Mesendoderm (in vitro differentiated cells): ENCODE measurements around the gene TMEM86A.
A peak's percentile ranks its signal among the peaks of the same experiment; 100 is the strongest.
"Not testable (repeated sequence)": the region's sequence is repeated elsewhere in the genome, so short reads cannot be mapped to it uniquely, and the experiment has no call there.

Experiments used
- DNase-seq: peaks from one replicate; pipeline ENCODE4 v3.0.0; 2013
- H2AK5ac ChIP-seq: 2 replicates; pipeline ENCODE4 v1.6.1; 2013; ENCODE audit warnings: low read length, inconsistent platforms
- H2BK120ac ChIP-seq: 2 replicates; pipeline ENCODE4 v1.6.1; 2013; ENCODE audit warnings: low read depth, mild to moderate bottlenecking, low read length, moderate library complexity, mixed read lengths
- H2BK15ac ChIP-seq: replicated peaks from 2 replicates; pipeline ENCODE4 v1.6.1; 2013; ENCODE audit warnings: low read depth, mild to moderate bottlenecking, moderate library complexity
- H2BK5ac ChIP-seq: 2 replicates; pipeline ENCODE4 v1.6.1; 2013; ENCODE audit warnings: low read length, inconsistent platforms
- H3K18ac ChIP-seq: 2 replicates; pipeline ENCODE4 v1.6.1; 2013; ENCODE audit warnings: mild to moderate bottlenecking, low read length, mixed read lengths
- H3K23ac ChIP-seq: one replicate; pipeline ENCODE4 v1.6.1; 2013; ENCODE audit warnings: low read length
- H3K27ac ChIP-seq: 2 replicates; pipeline ENCODE4 v1.5.1; 2013; ENCODE audit warnings: low read depth, mild to moderate bottlenecking, inconsistent platforms, low read length, moderate library complexity
- H3K27me3 ChIP-seq: 2 replicates; pipeline ENCODE4 v1.6.1; 2013; ENCODE audit warnings: low read length, control low read depth, mild to moderate bottlenecking, inconsistent platforms; ENCODE audit not compliant: insufficient read depth, poor library complexity
- H3K36me3 ChIP-seq: 2 replicates; pipeline ENCODE4 v1.6.1; 2013; ENCODE audit warnings: low read length, inconsistent platforms; ENCODE audit not compliant: control insufficient read depth, insufficient read depth
- H3K4ac ChIP-seq: one replicate; pipeline ENCODE4 v1.6.1; 2013; ENCODE audit warnings: low read depth, mild to moderate bottlenecking, low read length, moderate library complexity
- H3K4me1 ChIP-seq: 2 replicates; pipeline ENCODE4 v1.6.1; 2013; ENCODE audit warnings: low read depth, low read length, inconsistent platforms; ENCODE audit not compliant: control insufficient read depth
- H3K4me2 ChIP-seq: 2 replicates; pipeline ENCODE4 v1.6.1; 2013; ENCODE audit warnings: low read length
- H3K4me3 ChIP-seq: 2 replicates; pipeline ENCODE4 v1.5.1; 2013; ENCODE audit warnings: mild to moderate bottlenecking, low read length
- H3K56ac ChIP-seq: one replicate; pipeline ENCODE4 v1.6.1; 2013; ENCODE audit warnings: low read length
- H3K79me1 ChIP-seq: 2 replicates; pipeline ENCODE4 v1.6.1; 2013; ENCODE audit warnings: low read length, inconsistent platforms
- H3K79me2 ChIP-seq: 2 replicates; pipeline ENCODE4 v1.6.1; 2013; ENCODE audit warnings: mild to moderate bottlenecking, low read length; ENCODE audit not compliant: control insufficient read depth, insufficient read depth
- H3K9ac ChIP-seq: 2 replicates; pipeline ENCODE4 v1.6.1; 2013; ENCODE audit warnings: low read length, inconsistent platforms
- H4K5ac ChIP-seq: one replicate; pipeline ENCODE4 v1.6.1; 2013; ENCODE audit warnings: low read length
- H4K8ac ChIP-seq: one replicate; pipeline ENCODE4 v1.6.1; 2013; ENCODE audit warnings: low read depth, mild to moderate bottlenecking, control low read depth, low read length, moderate library complexity
- WGBS: extraction: QIAGEN DNeasy Blood & Tissue Kit; methylation state at CpG from one replicate; pipeline ENCODE4 v1.1.7; 2013; ENCODE audit warnings: low lambda C conversion rate, missing lambda C conversion rate; ENCODE audit not compliant: insufficient coverage; ENCODE audit errors: extremely low coverage; 5-methylcytosine and 5-hydroxymethylcytosine counted together

The TMEM86A gene

DNA sequence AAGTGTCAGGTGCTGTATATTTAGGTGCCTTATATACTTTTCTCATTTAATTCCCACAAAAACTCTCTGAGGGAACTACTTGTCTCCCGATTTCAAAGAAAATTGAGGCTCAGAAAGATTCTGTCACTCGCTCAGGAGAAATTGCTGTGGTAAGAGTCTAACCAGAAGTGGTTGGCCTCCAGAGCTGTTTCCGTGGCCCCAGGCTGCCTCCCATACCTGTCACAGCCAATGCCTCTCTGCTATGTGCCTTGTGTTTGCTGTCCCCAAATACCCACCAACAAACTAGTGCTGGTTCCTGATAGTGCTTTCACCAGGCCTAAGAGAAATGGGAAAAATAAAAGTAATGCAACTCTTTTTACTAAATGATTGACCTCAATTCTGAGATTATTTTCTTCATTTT, 21.0 kb upstream of the TMEM86A start:
- Histone ChIP-seq H2BK15ac (no peak overlapping the region), H3K18ac (no peak overlapping the region), H2AK5ac (no peak overlapping the region), H2BK5ac (no peak overlapping the region), H3K79me1 (no peaks in the 10 kb centered on the region), H3K9ac (no peak overlapping the region), H3K56ac (no peak overlapping the region), H3K4me1 (no peaks in the 10 kb centered on the region), H3K27ac (no peak overlapping the region), H2BK120ac (no peak overlapping the region), H3K27me3 (no peaks in the 10 kb centered on the region), H3K4me3 (no peak overlapping the region), H3K23ac (no peak overlapping the region), H3K4ac (no peak overlapping the region), H3K4me2 (no peak overlapping the region), H4K8ac (no peak overlapping the region), H4K5ac (no peak overlapping the region), H3K79me2 (no peaks in the 10 kb centered on the region), H3K36me3 (no peaks in the 10 kb centered on the region)
- no CpG with 5 or more reads among the region's 3 CpGs for WGBS
- no peak for DNase-seq

DNA sequence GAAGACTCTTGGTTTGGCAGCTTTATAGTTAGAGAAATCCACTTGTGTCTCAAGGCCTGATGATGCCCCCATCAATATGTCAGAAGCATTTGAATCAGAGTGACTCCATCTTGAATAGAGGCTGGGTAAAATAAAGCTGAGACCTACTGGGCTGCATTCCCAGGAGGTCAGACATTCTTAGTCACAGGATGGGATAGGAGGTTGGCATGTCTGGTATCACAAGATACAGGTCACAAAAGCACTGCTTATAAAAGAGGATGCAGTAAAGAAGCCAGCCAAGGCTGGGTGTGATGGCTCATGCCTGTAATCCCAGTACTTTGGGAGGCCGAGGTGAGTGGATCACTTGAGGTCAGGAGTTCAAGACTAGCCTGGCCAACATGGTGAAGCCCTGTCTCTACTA, 16.6 kb upstream of the TMEM86A start:
- H3K18ac ChIP-seq, H4K5ac ChIP-seq, H2AK5ac ChIP-seq, H3K36me3 ChIP-seq, H3K27me3 ChIP-seq, DNase-seq, H3K4me2 ChIP-seq, H2BK15ac ChIP-seq, H3K23ac ChIP-seq, H3K56ac ChIP-seq, H3K27ac ChIP-seq, H3K79me1 ChIP-seq, H3K79me2 ChIP-seq, H4K8ac ChIP-seq, H2BK5ac ChIP-seq, H3K4ac ChIP-seq, H3K4me1 ChIP-seq, H2BK120ac ChIP-seq, H3K9ac ChIP-seq, H3K4me3 ChIP-seq: not testable (repeated sequence)
- WGBS: no CpG with 5 or more reads among the region's 1 CpG

DNA sequence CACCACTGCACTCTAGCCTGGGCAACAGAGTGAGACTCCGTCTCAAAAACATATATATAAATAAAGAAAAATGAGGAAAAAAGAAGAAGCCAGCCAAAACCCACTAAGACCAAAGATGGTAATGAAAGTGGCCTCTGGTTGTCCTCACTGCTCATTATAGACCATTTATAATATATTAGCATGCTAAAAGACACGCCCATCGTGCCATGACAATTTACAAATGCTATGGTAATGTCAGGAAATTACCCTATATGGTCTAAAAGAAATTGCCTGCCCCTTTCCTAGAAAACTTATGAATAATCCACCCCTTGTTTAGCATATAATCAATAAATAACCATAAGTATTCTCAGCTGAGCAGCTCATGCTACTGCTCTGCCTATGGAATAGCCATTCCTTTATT, 16.1 kb upstream of the TMEM86A start:
- no peak for DNase-seq
- no peak overlapping the region for H3K9ac ChIP-seq
- no peak overlapping the region for H4K5ac ChIP-seq
- no peak overlapping the region for H3K27ac ChIP-seq
- no peak overlapping the region for H2AK5ac ChIP-seq
- no peak overlapping the region for H2BK5ac ChIP-seq
- H3K23ac ChIP-seq: no peak overlapping the region
- H3K18ac ChIP-seq: no peak overlapping the region
- H4K8ac ChIP-seq: no peak overlapping the region
- no peaks in the 10 kb centered on the region for H3K79me2 ChIP-seq
- H3K79me1 ChIP-seq: no peaks in the 10 kb centered on the region
- no peak overlapping the region for H3K4ac ChIP-seq
- H2BK15ac ChIP-seq: no peak overlapping the region
- no peaks in the 10 kb centered on the region for H3K4me1 ChIP-seq
- H3K36me3 ChIP-seq: no peaks in the 10 kb centered on the region
- H3K56ac ChIP-seq: no peak overlapping the region
- no peaks in the 10 kb centered on the region for H3K27me3 ChIP-seq
- H3K4me2 ChIP-seq: no peak overlapping the region
- no peak overlapping the region for H3K4me3 ChIP-seq
- no peak overlapping the region for H2BK120ac ChIP-seq
- WGBS: no CpG with 5 or more reads among the region's 3 CpGs

DNA sequence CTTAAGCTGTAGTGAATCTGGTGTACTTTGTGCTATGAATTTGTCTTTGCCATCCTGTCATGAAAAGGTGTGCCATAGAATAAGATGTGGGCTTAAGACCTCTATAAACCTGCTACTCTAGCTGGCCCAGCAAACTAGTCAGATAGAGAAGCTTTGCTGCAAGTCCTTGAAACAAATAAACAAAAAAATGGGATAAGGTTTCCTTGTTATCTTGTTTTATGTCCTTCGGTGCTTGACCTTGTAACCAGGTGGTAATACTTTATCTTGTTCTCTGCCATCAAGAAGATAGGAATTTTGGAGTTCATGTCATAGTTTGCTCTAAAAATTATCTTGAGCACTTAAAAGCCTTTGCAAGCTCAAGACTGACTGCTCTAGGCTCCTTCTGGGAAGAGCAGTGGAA, 14.3 kb upstream of the TMEM86A start:
- Histone ChIP-seq H3K4me3 (no peak overlapping the region), H3K23ac (no peak overlapping the region), H2BK5ac (no peak overlapping the region), H3K4me2 (no peak overlapping the region), H2BK15ac (no peak overlapping the region), H3K36me3 (no peaks in the 10 kb centered on the region), H2AK5ac (no peak overlapping the region), H3K79me2 (no peaks in the 10 kb centered on the region), H3K4me1 (no peaks in the 10 kb centered on the region), H3K4ac (no peak overlapping the region), H3K27ac (no peak overlapping the region), H3K79me1 (no peaks in the 10 kb centered on the region), H2BK120ac (no peak overlapping the region), H4K8ac (no peak overlapping the region), H4K5ac (no peak overlapping the region), H3K18ac (no peak overlapping the region), H3K56ac (no peak overlapping the region), H3K9ac (no peak overlapping the region), H3K27me3 (no peaks in the 10 kb centered on the region)
- DNase-seq: no peak
- no CpG with 5 or more reads among the region's 1 CpG for WGBS

DNA sequence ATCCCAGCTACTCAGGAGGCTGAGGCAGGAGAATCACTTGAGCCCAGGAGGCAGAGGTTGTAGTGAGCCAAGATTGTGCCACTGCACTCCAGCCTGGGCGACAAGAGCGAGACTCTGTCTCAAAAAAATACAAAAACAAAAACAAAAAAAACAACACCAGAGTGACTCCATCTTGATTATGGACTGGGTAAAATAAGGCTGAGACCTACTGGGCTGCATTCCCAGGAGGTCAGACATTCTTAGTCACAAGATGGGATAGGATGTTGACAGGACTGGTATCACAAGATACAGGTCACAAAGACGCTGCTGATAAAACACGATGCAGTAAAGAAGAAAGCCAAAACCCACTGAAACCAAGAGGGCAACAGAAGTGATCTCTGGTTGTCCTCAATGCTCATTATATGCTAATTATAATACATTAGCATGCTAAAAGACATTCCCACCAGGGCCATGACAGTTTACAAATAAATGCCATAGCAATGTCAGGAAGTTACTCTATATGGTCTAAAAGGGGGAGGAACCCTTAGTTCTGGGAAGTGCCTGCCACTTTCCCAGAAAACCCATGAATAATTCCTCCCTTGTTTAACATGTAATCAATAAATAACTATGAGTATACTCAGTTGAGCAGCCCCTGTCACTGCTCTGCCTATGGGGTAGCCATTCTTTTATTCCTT, 7.0 kb upstream of the TMEM86A start:
- not testable (repeated sequence) for H4K8ac ChIP-seq, H3K9ac ChIP-seq, H2BK5ac ChIP-seq, H3K4me1 ChIP-seq, H3K4me2 ChIP-seq, H4K5ac ChIP-seq, H2BK15ac ChIP-seq, H3K36me3 ChIP-seq, H3K18ac ChIP-seq, H2BK120ac ChIP-seq, H3K27me3 ChIP-seq, H3K79me2 ChIP-seq, H3K4ac ChIP-seq, H3K27ac ChIP-seq, H3K79me1 ChIP-seq, H3K23ac ChIP-seq, H2AK5ac ChIP-seq, H3K4me3 ChIP-seq, H3K56ac ChIP-seq
- WGBS: no CpG with 5 or more reads among the region's 4 CpGs
- DNase-seq: peak; percentile 46
